22Rv1 (cell line): ENCODE results near the gene REG1A.

Experiments
- H3K27ac ChIP-seq: fragments of 450-650 bp; 2 replicates; pipeline ENCODE4 v1.5.1; 2017
- ZFX ChIP-seq: fragments of 450-650 bp; IDR thresholded peaks from 2 replicates; pipeline ENCODE4 v1.6.1; 2017; ENCODE audit warnings: antibody characterized with exemption, borderline replicate concordance
- TF ChIP-seq, protein P1 (sequence below): fragments of 450-650 bp; IDR thresholded peaks from 2 replicates; pipeline ENCODE4 v1.5.1; 2017; ENCODE audit warnings: mild to moderate bottlenecking

Gene REG1A

DNA sequence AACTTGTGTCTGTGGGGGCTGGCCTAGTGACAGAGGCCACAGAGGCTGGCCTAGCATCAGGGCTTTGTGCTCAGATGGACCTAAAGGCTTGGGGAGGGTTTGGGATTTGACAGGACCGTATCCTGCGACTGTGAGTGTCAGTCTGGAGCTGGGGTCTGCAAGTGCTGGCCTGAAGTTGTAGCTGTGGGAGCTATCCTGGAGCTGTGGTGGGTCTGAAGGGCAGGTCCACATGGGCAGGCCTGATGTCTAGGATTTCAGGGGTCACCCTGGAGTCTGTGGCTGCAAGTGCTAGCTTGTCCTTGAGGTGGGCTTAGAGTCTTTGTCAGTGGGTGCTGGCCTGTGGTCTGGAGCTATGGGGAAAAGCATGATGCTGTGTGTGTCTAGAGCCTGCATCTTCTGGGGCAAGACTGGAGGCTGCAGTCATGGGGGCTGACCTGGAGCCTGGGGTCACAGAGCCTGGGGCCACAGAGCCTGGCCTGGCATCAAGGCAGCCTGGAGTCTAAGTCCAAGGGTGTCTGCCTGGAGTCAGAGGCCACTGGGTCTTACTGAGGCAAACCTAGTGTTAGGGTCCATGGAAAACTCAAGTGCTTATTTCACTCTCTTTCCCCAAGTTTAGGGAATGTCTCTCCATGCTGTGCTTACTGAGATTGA is 35.7 kb downstream of the REG1A start:
- no peak overlapping the region for H3K27ac ChIP-seq
- no peak for TF ChIP-seq ZFX
- TF ChIP-seq, protein P1, sequence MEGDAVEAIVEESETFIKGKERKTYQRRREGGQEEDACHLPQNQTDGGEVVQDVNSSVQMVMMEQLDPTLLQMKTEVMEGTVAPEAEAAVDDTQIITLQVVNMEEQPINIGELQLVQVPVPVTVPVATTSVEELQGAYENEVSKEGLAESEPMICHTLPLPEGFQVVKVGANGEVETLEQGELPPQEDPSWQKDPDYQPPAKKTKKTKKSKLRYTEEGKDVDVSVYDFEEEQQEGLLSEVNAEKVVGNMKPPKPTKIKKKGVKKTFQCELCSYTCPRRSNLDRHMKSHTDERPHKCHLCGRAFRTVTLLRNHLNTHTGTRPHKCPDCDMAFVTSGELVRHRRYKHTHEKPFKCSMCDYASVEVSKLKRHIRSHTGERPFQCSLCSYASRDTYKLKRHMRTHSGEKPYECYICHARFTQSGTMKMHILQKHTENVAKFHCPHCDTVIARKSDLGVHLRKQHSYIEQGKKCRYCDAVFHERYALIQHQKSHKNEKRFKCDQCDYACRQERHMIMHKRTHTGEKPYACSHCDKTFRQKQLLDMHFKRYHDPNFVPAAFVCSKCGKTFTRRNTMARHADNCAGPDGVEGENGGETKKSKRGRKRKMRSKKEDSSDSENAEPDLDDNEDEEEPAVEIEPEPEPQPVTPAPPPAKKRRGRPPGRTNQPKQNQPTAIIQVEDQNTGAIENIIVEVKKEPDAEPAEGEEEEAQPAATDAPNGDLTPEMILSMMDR = no peak

DNA sequence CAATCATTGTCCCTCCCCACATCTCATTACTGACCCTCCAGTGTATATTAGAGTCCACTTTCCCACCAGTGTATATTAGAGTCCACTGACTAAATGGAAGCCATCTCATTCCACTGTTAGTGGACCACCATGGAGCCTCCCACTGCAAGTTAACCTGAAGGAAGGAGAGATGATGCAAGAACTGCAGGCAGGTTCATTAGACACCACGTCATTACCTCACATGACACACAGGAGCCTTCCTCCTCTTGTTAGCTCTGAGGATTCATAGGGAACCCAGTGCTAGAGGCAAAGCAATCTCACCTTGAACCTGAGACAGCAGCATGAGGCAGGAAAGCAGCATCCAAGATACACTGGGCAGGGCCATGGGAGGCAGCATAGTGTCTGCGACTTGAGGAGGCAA is 38.7 kb downstream of the REG1A start:
- H3K27ac ChIP-seq = no peak overlapping the region
- TF ChIP-seq, protein P1 = no peak
- TF ChIP-seq ZFX = no peak

DNA sequence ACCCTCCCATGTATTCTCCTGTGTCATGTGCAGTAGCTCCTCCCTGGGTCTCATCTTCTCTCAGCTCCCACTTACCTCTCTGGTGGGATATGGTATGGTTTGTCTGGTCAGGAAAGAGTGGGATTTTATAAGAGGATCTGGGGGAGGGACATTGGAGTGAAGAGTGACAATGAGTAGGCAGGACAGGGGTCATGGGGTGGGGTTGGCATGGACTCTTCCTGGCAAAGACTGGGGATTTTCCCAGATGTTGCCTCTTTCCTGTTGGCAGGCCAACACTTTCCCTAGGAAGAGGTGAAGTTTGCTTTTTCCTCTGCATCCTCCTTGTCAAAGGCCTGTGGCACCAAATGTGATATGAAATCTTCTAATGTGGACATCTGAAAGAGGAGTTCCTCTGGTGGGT is 39.4 kb downstream of the REG1A start, which contains the start of gene REG3A:
Gene REG3A (minus strand): TSS at position 101 of the 400 bp plus-strand sequence. CDS start 348 bp downstream, outside the sequence.
- H3K27ac ChIP-seq = no peak within 1 kb of the TSS
- TF ChIP-seq, protein P1 = no peak

DNA sequence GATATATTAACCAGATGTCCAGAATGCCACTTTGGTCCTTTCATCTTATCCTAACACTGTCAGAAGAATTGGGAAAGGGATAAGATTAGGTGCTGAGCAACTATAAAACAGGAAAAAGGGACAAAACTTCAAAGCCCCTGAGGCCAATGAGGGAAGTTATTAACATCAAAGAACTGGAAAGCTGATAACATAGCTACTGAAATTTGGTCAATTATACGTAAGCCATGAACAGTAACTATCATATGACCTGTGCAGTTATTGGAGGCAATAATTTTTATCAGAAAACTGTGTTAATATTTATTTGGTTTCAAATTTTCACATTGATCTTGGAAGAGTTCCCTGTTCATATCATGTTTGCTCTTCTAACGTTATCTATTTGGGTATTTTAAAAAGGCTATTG is 41.8 kb downstream of the REG1A start:
- no peak overlapping the region for H3K27ac ChIP-seq
- TF ChIP-seq ZFX = no peak
- TF ChIP-seq, protein P1 = no peak

DNA sequence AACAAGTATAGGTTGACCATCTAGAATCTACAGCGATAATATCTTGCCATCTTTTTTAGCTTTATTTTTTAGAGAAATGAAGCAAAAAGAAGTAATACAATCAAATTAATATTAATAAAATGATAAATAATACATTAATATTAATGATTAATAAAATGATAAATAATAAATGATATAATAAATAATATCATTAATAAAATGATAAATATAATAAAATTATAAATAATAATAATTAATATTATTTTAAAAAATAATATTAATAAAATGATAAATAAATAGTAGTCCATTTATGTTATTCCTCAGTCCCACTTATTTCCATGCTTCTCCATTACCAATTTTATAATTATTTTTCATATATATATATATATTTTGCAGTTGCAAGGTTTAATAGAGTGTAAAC is 42.5 kb downstream of the REG1A start:
- TF ChIP-seq ZFX = no peak
- TF ChIP-seq, protein P1 = no peak

DNA sequence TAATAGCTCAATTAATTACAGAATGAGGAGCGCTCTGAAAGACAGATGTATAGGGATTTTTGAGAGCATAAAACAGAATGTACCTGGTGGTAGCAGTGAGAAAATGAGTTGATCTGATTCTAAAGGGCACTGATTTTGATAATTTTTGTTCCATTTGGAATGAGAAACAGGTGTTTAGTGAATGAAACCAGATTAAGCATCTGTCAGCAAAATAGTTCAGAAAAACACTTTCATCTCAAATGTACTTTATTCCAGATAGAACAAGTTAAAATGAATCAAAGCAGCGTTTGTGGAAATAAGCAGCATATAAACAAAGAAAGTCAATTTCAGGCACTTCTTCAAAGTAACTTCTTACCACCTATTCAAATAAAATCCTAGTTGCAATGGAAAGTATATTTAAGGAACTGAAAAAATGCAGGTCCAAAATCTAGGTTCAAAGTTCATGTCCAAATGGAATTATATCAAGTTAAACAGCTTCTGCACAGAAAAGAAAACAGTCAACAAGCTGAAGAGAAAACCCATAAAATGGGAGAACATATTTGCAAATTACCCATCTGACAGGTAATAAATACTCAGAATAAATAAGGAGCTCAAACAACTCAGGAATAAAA is 51.2 kb downstream of the REG1A start:
- H3K27ac ChIP-seq = peak overlapping the region; percentile 75
- no peak for TF ChIP-seq ZFX
- TF ChIP-seq, protein P1 = no peak

More for the DNA sequence above, 42.5 kb downstream of the REG1A start:
- H3K27ac ChIP-seq = no peak overlapping the region
